Keratinocyte (primary cell): ENCODE measurements around the gene ZNF516. TPM values are rescaled to one million over a fixed set of nuclear protein-coding genes. Genes with fewer than 3 reads are reported as not detected.

Source experiments
- DNase-seq: peaks from one replicate; pipeline ENCODE4 v3.0.0-alpha.2; 2011; ENCODE audit warnings: low read depth, missing footprints, low spot score
- FAIRE-seq: peaks from 2 replicates; lab custom pipeline; 2011; peaks lifted over from hg19 to GRCh38; lab: Jason Lieb, UNC
- H2AFZ ChIP-seq: 2 replicates; pipeline ENCODE4 v1.6.0; 2012; ENCODE audit warnings: low read length, control low read depth, inconsistent platforms; ENCODE audit not compliant: control insufficient read depth
- H3K27ac ChIP-seq: 2 replicates; pipeline ENCODE4 v1.5.1; 2011; ENCODE audit warnings: low read length; ENCODE audit not compliant: control insufficient read depth, insufficient read depth
- H3K27me3 ChIP-seq: 3 replicates; pipeline ENCODE4 v1.6.0; 2011; ENCODE audit warnings: low read length; ENCODE audit not compliant: control insufficient read depth, insufficient read depth; ENCODE audit errors: extremely low read depth
- H3K36me3 ChIP-seq, 2 experiments: 2 replicates in 1 of 2; 3 replicates in 1 of 2; pipeline ENCODE4 v1.5.1; 2011; ENCODE audit warnings: low read length in 2 of 2, mild to moderate bottlenecking in 1 of 2; ENCODE audit not compliant: control insufficient read depth in 2 of 2, insufficient read depth in 2 of 2; ENCODE audit errors: extremely low read depth in 1 of 2
- H3K4me1 ChIP-seq: 3 replicates; pipeline ENCODE4 v1.5.1; 2011; ENCODE audit warnings: low read length; ENCODE audit not compliant: control insufficient read depth, insufficient read depth; ENCODE audit errors: extremely low read depth
- H3K4me2 ChIP-seq: 3 replicates; pipeline ENCODE4 v1.6.0; 2011; ENCODE audit warnings: low read depth, low read length; ENCODE audit not compliant: control insufficient read depth, insufficient read depth; ENCODE audit errors: extremely low read depth
- H3K4me3 ChIP-seq, 3 experiments: fragments of 200-600 bp in 1 of 3; sonication (generic) in 1 of 3; 2 replicates in 2 of 3; 3 replicates in 1 of 3; pipeline ENCODE4 v1.5.1; 2011 to 2016; ENCODE audit warnings: low read length in 3 of 3, mild to moderate bottlenecking in 3 of 3, control low read depth in 2 of 3, inconsistent platforms in 1 of 3, low read depth in 1 of 3, mixed read lengths in 1 of 3, mixed run types in 1 of 3, moderate library complexity in 1 of 3; ENCODE audit not compliant: control insufficient read depth in 2 of 3, insufficient read depth in 2 of 3; ENCODE audit errors: extremely low read depth in 1 of 3
- H3K79me2 ChIP-seq: 2 replicates; pipeline ENCODE4 v1.6.0; 2012; ENCODE audit warnings: low read length; ENCODE audit not compliant: control insufficient read depth, insufficient read depth
- H3K9ac ChIP-seq: 3 replicates; pipeline ENCODE4 v1.6.0; 2011; ENCODE audit warnings: low read length; ENCODE audit not compliant: control insufficient read depth, insufficient read depth; ENCODE audit errors: extremely low read depth
- H3K9me1 ChIP-seq: 3 replicates; pipeline ENCODE4 v1.6.0; 2011; ENCODE audit warnings: low read length; ENCODE audit not compliant: control insufficient read depth, insufficient read depth; ENCODE audit errors: extremely low read depth
- H3K9me3 ChIP-seq: 2 replicates; pipeline ENCODE4 v1.5.1; 2012; ENCODE audit warnings: low read depth, low read length; ENCODE audit not compliant: control insufficient read depth
- H4K20me1 ChIP-seq: 3 replicates; pipeline ENCODE4 v1.6.0; 2011; ENCODE audit warnings: low read length; ENCODE audit not compliant: control insufficient read depth, insufficient read depth; ENCODE audit errors: extremely low read depth
- CTCF ChIP-seq, 3 experiments: IDR thresholded peaks in 1 of 3; conservative IDR thresholded peaks in 1 of 3; optimal IDR thresholded peaks in 1 of 3; 2 replicates in 2 of 3; 3 replicates in 1 of 3; pipeline versions ENCODE3 to v1.5.1; 2011; ENCODE audit warnings: low read length in 3 of 3, mild to moderate bottlenecking in 3 of 3, moderate library complexity in 2 of 3, control low read depth in 1 of 3, inconsistent platforms in 1 of 3; ENCODE audit not compliant: insufficient read depth in 2 of 3; ENCODE audit errors: extremely low read depth in 1 of 3
- EZH2 ChIP-seq: IDR thresholded peaks from one replicate; pipeline ENCODE4 v1.6.1; 2012; ENCODE audit warnings: inconsistent platforms, mild to moderate bottlenecking, low read length, moderate library complexity
- dilution Hi-C: fragments of 300-500 bp; cut with MboI; formaldehyde crosslinking; loops from one replicate; pipeline ENCODE4 v1.7.0; 2020; ENCODE audit warnings: low sequenced_read_pairs; ENCODE audit not compliant: extremely low pct_ligation_motif_present
- polyA plus RNA-seq, 5 experiments: library from polyadenylated mRNA; depleted of rRNA in 3 of 5; stranded (reverse) in 3 of 5; stranded (forward) in 1 of 5; unstranded in 1 of 5; fragments of >200 nt; gene quantifications; 1 replicate in 1 of 5; 2 replicates in 3 of 5; 3 replicates in 1 of 5; pipeline versions ENCODE4 v1.2.1 to v1.2.3, GENCODE V29; 2011 to 2012; ENCODE audit warnings: missing spikeins in 2 of 5, low read depth in 1 of 5, low replicate concordance in 1 of 5

The ZNF516 gene
- polyA plus RNA-seq, 1 donor (not counting 4 experiments of a cell fraction or from before 2014, with no cell fraction given): 9.3 TPM

- no peaks in the 10 kb centered on the region for H3K4me1 ChIP-seq
- H3K4me3 ChIP-seq: no peak overlapping the region
- no peak overlapping the region for H3K4me2 ChIP-seq
- H3K27ac ChIP-seq: no peak overlapping the region
- peak in 2 of 3 experiments; percentile 8 to 14 for TF ChIP-seq CTCF (optimal IDR thresholded peaks at IDR 0.05 in 1 of 3, IDR thresholded peaks at IDR 0.05 in 1 of 3, conservative IDR thresholded peaks at IDR 0.05 in 1 of 3; ENCODE audit: extremely low read depth in 1 of 3, insufficient read depth in 2 of 3, low read length in 3 of 3)
- no peak for TF ChIP-seq EZH2
- H3K27me3 ChIP-seq: no peaks in the 10 kb centered on the region
- FAIRE-seq (no peak), DNase-seq (no peak)
- H3K9me1 ChIP-seq: no peaks in the 10 kb centered on the region
- H4K20me1 ChIP-seq: peaks cover 15% of the 10 kb centered on the region
- no peak overlapping the region for H3K9ac ChIP-seq
- no peak overlapping the region for H2AFZ ChIP-seq
- no peaks in the 10 kb centered on the region for H3K9me3 ChIP-seq
- peaks cover 5 to 18% of the 10 kb centered on the region in 2 experiments for H3K36me3 ChIP-seq
- dilution Hi-C loops: no loop called here
- peaks cover 65% of the 10 kb centered on the region for H3K79me2 ChIP-seq
Observed at GRCh38 chr18:76435316-76435989, 59.6 kb downstream of the ZNF516 start.

GRCh38 chr18:76434452-76434851 is 60.6 kb downstream of the ZNF516 start:
- peaks cover 5 to 15% of the 10 kb centered on the region in 2 experiments for H3K36me3 ChIP-seq

More at GRCh38 chr18:76434452-76434851, 60.6 kb downstream of the ZNF516 start:
- Histone ChIP-seq H3K9me1 (no peaks in the 10 kb centered on the region), H3K27ac (no peak overlapping the region), H3K79me2 (peaks cover 69% of the 10 kb centered on the region), H3K4me1 (no peaks in the 10 kb centered on the region), H2AFZ (no peak overlapping the region), H3K27me3 (no peaks in the 10 kb centered on the region), H3K4me2 (no peak overlapping the region), H3K9ac (no peak overlapping the region), H3K4me3 (no peak overlapping the region), H3K9me3 (no peaks in the 10 kb centered on the region), H4K20me1 (peaks cover 15% of the 10 kb centered on the region)
- no peak for FAIRE-seq
- no peak for DNase-seq
- no peak for TF ChIP-seq EZH2
- dilution Hi-C loops: no loop called here
